Transverse colon (tissue), 4 donors: ENCODE data around the gene MACROD1. TPM values are rescaled to one million over a fixed set of nuclear protein-coding genes. Genes with fewer than 3 reads are reported as not detected.

Experiments used
- DNase-seq: peaks from one replicate; pipeline ENCODE4 v3.0.0-alpha.2; 2019
- H3K27ac ChIP-seq, 4 donors: fragments of 200-600 bp; sonication (generic); 2 replicates each; pipeline ENCODE4 v1.5.1; 2016 to 2018; ENCODE audit warnings: inconsistent platforms in 4 of 4
- H3K27me3 ChIP-seq: fragments of 200-600 bp; sonication (generic); 2 replicates; pipeline ENCODE4 v1.5.1; 2017; ENCODE audit warnings: inconsistent platforms
- H3K36me3 ChIP-seq, 4 donors: fragments of 200-600 bp; sonication (generic); 2 replicates each; pipeline ENCODE4 v1.5.1; 2017 to 2019; ENCODE audit warnings: inconsistent platforms in 4 of 4
- H3K4me1 ChIP-seq, 4 donors: fragments of 200-600 bp; sonication (generic); 2 replicates each; pipeline ENCODE4 v1.5.1; 2017 to 2020; ENCODE audit warnings: inconsistent platforms in 4 of 4
- H3K4me3 ChIP-seq, 4 donors: fragments of 200-600 bp; sonication (generic); 1 replicate in 1 of 4; 2 replicates in 3 of 4; pipeline versions ENCODE4 v1.5.1 to v1.6.1; 2017 to 2019; ENCODE audit warnings: inconsistent platforms in 4 of 4
- H3K9me3 ChIP-seq, 2 donors: fragments of 200-600 bp; sonication (generic); 2 replicates each; pipeline ENCODE4 v1.5.1; 2017 to 2019; ENCODE audit warnings: inconsistent platforms in 2 of 2
- CTCF ChIP-seq, 5 experiments: fragments of 200-600 bp in 3 of 5; fragments of 450-650 bp in 2 of 5; sonication (generic) in 3 of 5; IDR thresholded peaks; 1 replicate in 2 of 5; 2 replicates in 3 of 5; pipeline ENCODE4 v1.5.1; 2016 to 2017; ENCODE audit warnings: antibody characterized with exemption in 5 of 5, inconsistent platforms in 3 of 5, mild to moderate bottlenecking in 2 of 5, moderate library complexity in 1 of 5
- EP300 ChIP-seq: sonication (generic); formaldehyde crosslinking; IDR thresholded peaks from one replicate; pipeline ENCODE4 v1.6.1; 2017; ENCODE audit warnings: antibody characterized with exemption, low read depth
- POLR2A ChIP-seq: fragments of 450-650 bp; IDR thresholded peaks from one replicate; pipeline ENCODE4 v1.6.1; 2016; ENCODE audit warnings: antibody characterized with exemption, mild to moderate bottlenecking, moderate library complexity
- POLR2AphosphoS5 ChIP-seq, 3 donors: sonication (generic); formaldehyde crosslinking; IDR thresholded peaks; one replicate each; pipeline ENCODE4 v1.6.1; 2016; ENCODE audit warnings: antibody characterized with exemption in 3 of 3
- WGBS, 2 donors: methylation state at CpG; one replicate each; pipeline ENCODE4 v1.1.5; 2018; ENCODE audit warnings: low coverage in 1 of 2; 5-methylcytosine and 5-hydroxymethylcytosine counted together
- in situ Hi-C, 4 donors: fragments of 200-750 bp; cut with MboI; loops; one replicate each; pipeline versions ENCODE4 v1.15.0 to v1.15.1; 2017; ENCODE audit warnings: low sequenced_read_pairs in 3 of 4, low pct_ligation_motif_present in 1 of 4, low pct_unique_long_range_greater_than_20kb in 1 of 4
- intact Hi-C: fragments of 100-400 bp; cut with DNase I; formaldehyde crosslinking; loops from one replicate; pipeline ENCODE4 v1.15.1; 2023; ENCODE audit warnings: low total_unique reads
- total RNA-seq, 4 donors: library from RNA; depleted of rRNA; stranded (reverse); fragments of >200 nt; gene quantifications; one replicate each; pipeline ENCODE4 v1.1.0, GENCODE V29; 2016

MACROD1 gene
- total RNA-seq, 4 donors from 2014 or later = 42.9 to 50.7 (median 50.1) TPM

- intact Hi-C loops = no loop called here
- no peaks in the 10 kb centered on the region for H3K27me3 ChIP-seq
- in situ Hi-C loops = no loop called here
- TF ChIP-seq CTCF (IDR thresholded peaks at IDR 0.05) (no peak), POLR2AphosphoS5 (IDR thresholded peaks at IDR 0.05) (no peak), POLR2A (no peak), EP300 (no peak)
- H3K4me1 ChIP-seq = peaks cover 1 to 31% (median 16%) of the 10 kb centered on the region in 4 donors
- H3K27ac ChIP-seq = no peak overlapping the region
- H3K4me3 ChIP-seq = no peak overlapping the region
- H3K36me3 ChIP-seq = no peaks in the 10 kb centered on the region
- DNase-seq = no peak
- WGBS, 2 donors = 82% methylated on average over 24 of the region's 26 CpGs; no CpG with 5 or more reads in 1 of the 2 donors
- H3K9me3 ChIP-seq = no peaks in the 10 kb centered on the region
These were observed 81.6 kb downstream of the MACROD1 start for GRCh38 chr11:64084146-64084950.

GRCh38 chr11:64083398-64084080, 82.4 kb downstream of the MACROD1 start:
- no peak overlapping the region for H3K27ac ChIP-seq
- intact Hi-C loops = no loop called here

GRCh38 chr11:64081745-64082442, 84.0 kb downstream of the MACROD1 start:
- no peak for TF ChIP-seq CTCF (IDR thresholded peaks at IDR 0.05)
- TF ChIP-seq POLR2A = no peak
- no peak for TF ChIP-seq POLR2AphosphoS5 (IDR thresholded peaks at IDR 0.05)
- no peak for TF ChIP-seq EP300

More at GRCh38 chr11:64083398-64084080, 82.4 kb downstream of the MACROD1 start:
- no peak for DNase-seq
- peaks cover 0 to 23% (median 9%) of the 10 kb centered on the region in 4 donors for H3K4me1 ChIP-seq
- 85 to 95% methylated on average over 6 to 28 of the region's 28 CpGs for WGBS, 2 donors
- H3K4me3 ChIP-seq = no peak overlapping the region
- H3K36me3 ChIP-seq = no peaks in the 10 kb centered on the region
- H3K9me3 ChIP-seq = no peaks in the 10 kb centered on the region
- no peaks in the 10 kb centered on the region for H3K27me3 ChIP-seq
- in situ Hi-C loops = no loop called here
- TF ChIP-seq CTCF (IDR thresholded peaks at IDR 0.05) (no peak), POLR2AphosphoS5 (IDR thresholded peaks at IDR 0.05) (no peak), POLR2A (no peak), EP300 (no peak)

GRCh38 chr11:64080390-64080789, 85.5 kb downstream of the MACROD1 start:
- in situ Hi-C loops = no loop called here
- intact Hi-C loops = no loop called here

More at GRCh38 chr11:64081745-64082442, 84.0 kb downstream of the MACROD1 start:
- Histone ChIP-seq H3K27me3 (no peaks in the 10 kb centered on the region), H3K36me3 (no peaks in the 10 kb centered on the region), H3K4me1 (peaks cover 0 to 16% (median 8%) of the 10 kb centered on the region in 4 donors), H3K27ac (no peak overlapping the region), H3K4me3 (no peak overlapping the region), H3K9me3 (no peaks in the 10 kb centered on the region)
- intact Hi-C loops (no loop called here), in situ Hi-C loops (no loop called here)
- WGBS, 2 donors = 78 to 90% methylated on average over 6 to 24 of the region's 27 CpGs
- no peak for DNase-seq

More at GRCh38 chr11:64080390-64080789, 85.5 kb downstream of the MACROD1 start:
- Histone ChIP-seq H3K4me1 (peaks cover 0 to 7% (median 2%) of the 10 kb centered on the region in 4 donors), H3K4me3 (no peak overlapping the region), H3K9me3 (no peaks in the 10 kb centered on the region), H3K27me3 (no peaks in the 10 kb centered on the region), H3K27ac (no peak overlapping the region), H3K36me3 (no peaks in the 10 kb centered on the region)
- no peak for DNase-seq
- no peak for TF ChIP-seq EP300
- no peak for TF ChIP-seq CTCF (IDR thresholded peaks at IDR 0.05)
- TF ChIP-seq POLR2AphosphoS5 (IDR thresholded peaks at IDR 0.05) = no peak
- TF ChIP-seq POLR2A = no peak
- WGBS, 2 donors = 73 to 83% methylated on average over 7 to 10 of the region's 10 CpGs
